Endothelial cell of umbilical vein (primary cell): Measurements from ENCODE around the gene SHISA7. TPM values are rescaled to one million over a fixed set of nuclear protein-coding genes. Genes with fewer than 3 reads are reported as not detected.

ENCODE experiments used
- BruUV-seq: library from RNA; stranded (reverse); fragments of 400-500 nt; replicated peaks from 2 replicates; lab custom pipeline; 2021; lab: Mats Ljungman, UMichigan
- CTCF ChIA-PET: fragments of 300-600, 350-600 bp; sonication (Branson Sonifier 250); formaldehyde crosslinking; loops from one replicate; lab custom pipeline; 2021; ENCODE audit warnings: antibody characterized with exemption, inconsistent platforms; lab: Charles Lee
- POLR2A ChIA-PET: fragments of 300-600, 350-600 bp; sonication (Branson Sonifier 250); formaldehyde crosslinking; loops from one replicate; lab custom pipeline; 2021; ENCODE audit warnings: antibody characterized with exemption, inconsistent platforms; lab: Charles Lee
- DNase-seq: peaks from one replicate; pipeline ENCODE4 v3.0.0-alpha.2; 2011; ENCODE audit warnings: low read depth, low spot score
- FAIRE-seq: peaks from 2 replicates; lab custom pipeline; 2011; peaks lifted over from hg19 to GRCh38; lab: Jason Lieb, UNC
- H2AFZ ChIP-seq: 2 replicates; pipeline ENCODE4 v1.6.0; 2012; ENCODE audit warnings: low read depth, low read length, control low read depth, inconsistent platforms
- H3K27ac ChIP-seq: 2 replicates; pipeline ENCODE4 v1.5.1; 2011; ENCODE audit warnings: low read depth, mild to moderate bottlenecking, control low read depth, low read length, moderate library complexity; ENCODE audit not compliant: insufficient read depth
- H3K27me3 ChIP-seq, 2 experiments: 2 replicates each; pipeline versions ENCODE4 v1.6.0 to v1.6.1; 2011; ENCODE audit warnings: low read length in 2 of 2, mixed read lengths in 1 of 2; ENCODE audit not compliant: control insufficient read depth in 2 of 2, insufficient read depth in 2 of 2
- H3K36me3 ChIP-seq, 2 experiments: 2 replicates in 1 of 2; 3 replicates in 1 of 2; pipeline ENCODE4 v1.5.1; 2011; ENCODE audit warnings: low read length in 2 of 2, mild to moderate bottlenecking in 1 of 2, moderate library complexity in 1 of 2; ENCODE audit not compliant: control insufficient read depth in 2 of 2, insufficient read depth in 2 of 2; ENCODE audit errors: extremely low read depth in 1 of 2
- H3K4me1 ChIP-seq: 3 replicates; pipeline ENCODE4 v1.5.1; 2011; ENCODE audit warnings: mild to moderate bottlenecking, low read length; ENCODE audit not compliant: control insufficient read depth, insufficient read depth; ENCODE audit errors: extremely low read depth
- H3K4me2 ChIP-seq: 2 replicates; pipeline ENCODE4 v1.6.1; 2011; ENCODE audit warnings: low read length, control low read depth, mixed read lengths; ENCODE audit not compliant: insufficient read depth
- H3K4me3 ChIP-seq, 3 experiments: fragments of 200-600 bp in 1 of 3; sonication (generic), shearing (Covaris generic) in 1 of 3; replicated peaks in 1 of 3; 2 replicates each; pipeline ENCODE4 v1.5.1; 2011 to 2016; ENCODE audit warnings: control low read depth in 3 of 3, low read length in 3 of 3, mild to moderate bottlenecking in 2 of 3, inconsistent platforms in 1 of 3, low read depth in 1 of 3, moderate library complexity in 1 of 3; ENCODE audit not compliant: insufficient read depth in 1 of 3
- H3K79me2 ChIP-seq: 2 replicates; pipeline ENCODE4 v1.6.0; 2012; ENCODE audit warnings: low read length, inconsistent platforms; ENCODE audit not compliant: control insufficient read depth, insufficient read depth
- H3K9ac ChIP-seq: replicated peaks from 2 replicates; pipeline ENCODE3; 2011; ENCODE audit warnings: low read length, control low read depth; ENCODE audit not compliant: insufficient read depth; ENCODE audit errors: extremely low read depth
- H3K9me1 ChIP-seq: replicated peaks from 3 replicates; pipeline ENCODE4 v1.6.0; 2011; ENCODE audit warnings: mild to moderate bottlenecking, low read length; ENCODE audit not compliant: control insufficient read depth, insufficient read depth; ENCODE audit errors: extremely low read depth
- H3K9me3 ChIP-seq: replicated peaks from 2 replicates; pipeline ENCODE4 v1.5.1; 2012; ENCODE audit warnings: low read length, inconsistent platforms; ENCODE audit not compliant: control insufficient read depth, insufficient read depth
- H4K20me1 ChIP-seq: replicated peaks from 2 replicates; pipeline ENCODE3; 2011; ENCODE audit warnings: mild to moderate bottlenecking, low read length; ENCODE audit not compliant: control insufficient read depth, insufficient read depth; ENCODE audit errors: extremely low read depth
- CTCF ChIP-seq, 2 donors: IDR thresholded peaks; 1 replicate in 1 of 2; 2 replicates in 1 of 2; pipeline ENCODE4 v1.5.1; 2011; ENCODE audit warnings: low read length in 2 of 2, mild to moderate bottlenecking in 2 of 2, moderate library complexity in 2 of 2, control low read depth in 1 of 2, inconsistent platforms in 1 of 2, low read depth in 1 of 2; ENCODE audit not compliant: insufficient read depth in 1 of 2; ENCODE audit errors: extremely low read depth in 1 of 2
- EZH2 ChIP-seq: IDR thresholded peaks from 2 replicates; pipeline ENCODE4 v1.6.1; 2012; ENCODE audit warnings: borderline replicate concordance, low read depth, mild to moderate bottlenecking, moderate library complexity, low read length, inconsistent platforms; ENCODE audit not compliant: severe bottlenecking
- FOS ChIP-seq: IDR thresholded peaks from 2 replicates; pipeline ENCODE4 v1.6.1; 2011; ENCODE audit warnings: mild to moderate bottlenecking, low read length, moderate library complexity, borderline replicate concordance; ENCODE audit not compliant: insufficient read depth
- GATA2 ChIP-seq: IDR thresholded peaks from 2 replicates; pipeline ENCODE4 v1.7.0; 2011; ENCODE audit warnings: low read depth, mild to moderate bottlenecking, moderate library complexity, mixed read lengths, low read length; ENCODE audit not compliant: insufficient read length, insufficient read depth
- JUN ChIP-seq: IDR thresholded peaks from 2 replicates; pipeline ENCODE4 v1.6.1; 2011; ENCODE audit warnings: borderline replicate concordance, low read depth; ENCODE audit not compliant: insufficient read length, insufficient read depth
- MAX ChIP-seq: IDR thresholded peaks from 2 replicates; pipeline ENCODE4 v1.6.1; 2011; ENCODE audit not compliant: insufficient read depth, insufficient read length
- MYC ChIP-seq: IDR thresholded peaks from one replicate; pipeline ENCODE4 v1.6.1; 2011; ENCODE audit warnings: mild to moderate bottlenecking, low read depth, low read length
- POLR2A ChIP-seq: IDR thresholded peaks from 2 replicates; pipeline ENCODE4 v1.6.1; 2012; ENCODE audit warnings: low read depth, mild to moderate bottlenecking, control low read depth, low read length
- POLR2AphosphoS5 ChIP-seq: IDR thresholded peaks from 2 replicates; pipeline ENCODE4 v1.6.1; 2012; ENCODE audit warnings: low read depth, mild to moderate bottlenecking, control low read depth, low read length, moderate library complexity; ENCODE audit not compliant: insufficient read depth
- dilution Hi-C: fragments of 300-500 bp; cut with MboI; formaldehyde crosslinking; loops from one replicate; pipeline ENCODE4 v1.15.0; 2019; ENCODE audit warnings: low sequenced_read_pairs; ENCODE audit not compliant: extremely low pct_ligation_motif_present
- intact Hi-C: fragments of 100-400 bp; cut with micrococcal nuclease; formaldehyde crosslinking; loops from one replicate; pipeline ENCODE4 v1.10.0; 2022
- polyA plus RNA-seq, 4 experiments: library from polyadenylated mRNA; depleted of rRNA in 3 of 4; stranded (reverse) in 3 of 4; unstranded in 1 of 4; fragments of >200 nt; gene quantifications; 2 replicates each; pipeline versions ENCODE4 v1.2.1 to v1.2.3, GENCODE V29; 2011 to 2012; ENCODE audit warnings: missing spikeins in 1 of 4
- total RNA-seq: library from RNA; stranded (reverse); gene quantifications from 2 replicates; pipeline ENCODE4 v1.2.3, GENCODE V29; 2021

SHISA7 gene
- total and polyA plus RNA-seq, 2 donors (not counting 3 experiments of a cell fraction or from before 2014, with no cell fraction given): not detected

- CTCF ChIA-PET: interaction anchor here (0.9 to 1.4 kb wide), 2 partner anchors 12 to 25 kb away, joined by 3 to 4 read pairs; no protein-coding TSS in a partner anchor
- H4K20me1 ChIP-seq: no peaks in the 10 kb centered on the region
- no TSS peak for BruUV-seq
- peaks cover 17% of the 10 kb centered on the region for H3K79me2 ChIP-seq
- DNase-seq (no peak), FAIRE-seq (no peak)
- H3K27me3 ChIP-seq: no peaks in the 10 kb centered on the region
- no peak overlapping the region for H3K4me3 ChIP-seq
- H3K9me3 ChIP-seq: no peaks in the 10 kb centered on the region
- H3K9me1 ChIP-seq: no peaks in the 10 kb centered on the region
- TF ChIP-seq CTCF (IDR thresholded peaks at IDR 0.05; ENCODE audit: extremely low read depth in 1 of 2, insufficient read depth in 1 of 2, low read depth in 1 of 2, low read length in 2 of 2): no peak
- no peak for TF ChIP-seq FOS
- no peak for TF ChIP-seq GATA2
- no peak for TF ChIP-seq POLR2A
- TF ChIP-seq MYC: no peak
- TF ChIP-seq EZH2: no peak
- no peak for TF ChIP-seq POLR2AphosphoS5
- no peak for TF ChIP-seq JUN
- TF ChIP-seq MAX: no peak
- dilution Hi-C loops: no loop called here
- H3K4me2 ChIP-seq: no peak overlapping the region
- POLR2A ChIA-PET: no interaction called here
- peaks cover 0 to 3% of the 10 kb centered on the region in 2 experiments for H3K36me3 ChIP-seq
- no peak overlapping the region for H2AFZ ChIP-seq
- no peak overlapping the region for H3K27ac ChIP-seq
- intact Hi-C loops: no loop called here
- H3K9ac ChIP-seq: no peak overlapping the region
- peaks cover 10% of the 10 kb centered on the region for H3K4me1 ChIP-seq
These were observed 35.9 kb upstream of the SHISA7 start for GRCh38 chr19:55479045-55479444.
